ENCODE results near the gene HGFAC.

- no peak for TF ChIP-seq POLR2A (IDR thresholded peaks at IDR 0.05)
- no peak for TF ChIP-seq CTCF (IDR thresholded peaks at IDR 0.05)
- no peak for TF ChIP-seq POLR2AphosphoS5 (IDR thresholded peaks at IDR 0.05)
These were observed 5.0 kb downstream of the HGFAC start for GRCh38 chr4:3446631-3447320.

All from upper lobe of left lung (tissue), 4 donors.